ENCODE measurements around the gene FARP1.
A peak's percentile ranks its signal among the peaks of the same experiment; 100 is the strongest.

The FARP1 gene

GRCh38 chr13:98142380-98143156 lies at the start of gene FARP1:
Gene FARP1, plus strand, starts transcription at chr13:98143094. Its CDS starts 70,149 bp downstream, at chr13:98213243.
- DNase-seq (ENCODE audit: low spot score): peak; percentile 64

GRCh38 chr13:98094678-98095266 lies 48.1 kb upstream of the FARP1 start:
- DNase-seq (ENCODE audit: low spot score): no peak

- DNase-seq (ENCODE audit: low spot score): no peak
Measured at GRCh38 chr13:98096059-98096458, 46.8 kb upstream of the FARP1 start.

- DNase-seq (ENCODE audit: low spot score): no peak
Measured at GRCh38 chr13:98097749-98098148, 45.1 kb upstream of the FARP1 start.

- no peak for DNase-seq (ENCODE audit: low spot score)
Measured at GRCh38 chr13:98098516-98098915, 44.4 kb upstream of the FARP1 start.

GRCh38 chr13:98099627-98100026 lies 43.3 kb upstream of the FARP1 start:
- no peak for DNase-seq (ENCODE audit: low spot score)

GRCh38 chr13:98100481-98100880 lies 42.4 kb upstream of the FARP1 start:
- no peak for DNase-seq (ENCODE audit: low spot score)

- no peak for DNase-seq (ENCODE audit: low spot score)
Measured at GRCh38 chr13:98103531-98103930, 39.4 kb upstream of the FARP1 start.

GRCh38 chr13:98103942-98104880 lies 38.7 kb upstream of the FARP1 start:
- peak; percentile 19 for DNase-seq (ENCODE audit: low spot score)

GRCh38 chr13:98105929-98106336 lies 37.0 kb upstream of the FARP1 start:
- DNase-seq (ENCODE audit: low spot score): no peak

GRCh38 chr13:98108341-98108740 lies 34.6 kb upstream of the FARP1 start:
- no peak for DNase-seq (ENCODE audit: low spot score)

GRCh38 chr13:98109226-98109853 lies 33.6 kb upstream of the FARP1 start:
- DNase-seq (ENCODE audit: low spot score): no peak

GRCh38 chr13:98110749-98111148 lies 32.1 kb upstream of the FARP1 start:
- DNase-seq (ENCODE audit: low spot score): no peak

- DNase-seq (ENCODE audit: low spot score): no peak
Measured at GRCh38 chr13:98111168-98112098, 31.5 kb upstream of the FARP1 start.

GRCh38 chr13:98112456-98112855 lies 30.4 kb upstream of the FARP1 start:
- DNase-seq (ENCODE audit: low spot score): no peak

- DNase-seq (ENCODE audit: low spot score): no peak
Measured at GRCh38 chr13:98118865-98119264, 24.0 kb upstream of the FARP1 start.

GRCh38 chr13:98123176-98123575 lies 19.7 kb upstream of the FARP1 start:
- no peak for DNase-seq (ENCODE audit: low spot score)

GRCh38 chr13:98129059-98129746 lies 13.7 kb upstream of the FARP1 start:
- no peak for DNase-seq (ENCODE audit: low spot score)

GRCh38 chr13:98133946-98134345 lies 8.9 kb upstream of the FARP1 start:
- DNase-seq (ENCODE audit: low spot score): no peak

GRCh38 chr13:98134901-98135300 lies 8.0 kb upstream of the FARP1 start:
- no peak for DNase-seq (ENCODE audit: low spot score)

All from HuH-7.5 (cell line).